ENCODE data around the gene PRKCH.

DNA sequence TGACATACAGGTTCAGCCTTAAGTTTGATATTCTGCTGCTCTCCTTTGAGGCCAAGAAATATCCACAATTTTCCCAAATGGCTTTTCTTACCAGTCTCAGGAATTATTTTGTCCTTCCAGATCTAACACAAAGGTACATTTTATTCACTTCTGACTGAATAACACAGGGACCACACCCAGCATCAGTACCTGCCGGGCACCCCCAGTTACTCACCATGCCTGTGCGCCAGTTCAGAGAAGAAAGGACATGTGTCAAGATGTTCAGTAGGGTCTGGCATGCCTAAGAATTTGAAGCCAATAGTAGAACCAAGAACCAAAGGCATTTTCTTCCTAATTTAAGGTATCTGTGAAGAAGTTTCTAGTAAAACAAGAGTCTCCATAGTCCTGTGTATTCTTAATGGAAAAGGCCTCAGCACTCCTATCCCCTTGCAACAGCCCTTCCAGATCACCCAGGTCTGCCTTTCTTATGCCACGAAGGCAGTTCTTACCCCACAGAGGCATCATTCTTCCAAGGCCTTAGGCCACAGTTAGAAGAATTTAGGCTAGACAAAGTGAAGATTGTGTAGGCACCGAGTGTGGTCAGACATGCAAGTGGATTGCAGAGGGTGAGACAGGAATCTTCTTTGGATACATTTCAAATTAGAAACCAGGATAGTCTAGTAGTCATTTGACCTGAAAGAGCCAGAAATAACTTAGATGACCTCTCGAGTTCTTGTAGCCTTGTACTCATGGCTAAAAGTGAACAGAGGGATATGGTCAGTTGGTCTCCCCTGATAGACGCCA is 233.9 kb downstream of the PRKCH start:
- TF ChIP-seq POLR2A (IDR thresholded peaks at IDR 0.05; ENCODE audit: low read depth, low read length) (no peak), EP300 (IDR thresholded peaks at IDR 0.05; ENCODE audit: borderline replicate concordance in 1 of 2, control insufficient read depth in 1 of 2, low read depth in 2 of 2, low read length in 2 of 2) (no peak), SMARCA5 (IDR thresholded peaks at IDR 0.05) (no peak), JUNB (IDR thresholded peaks at IDR 0.05) (no peak), PBX3 (IDR thresholded peaks at IDR 0.05; ENCODE audit: insufficient replicate concordance, low read depth, low read length) (no peak), SIN3A (IDR thresholded peaks at IDR 0.05; ENCODE audit: low read depth, low read length) (no peak), ASH2L (IDR thresholded peaks at IDR 0.05; ENCODE audit: borderline replicate concordance, low read depth) (no peak), EZH2 (IDR thresholded peaks at IDR 0.05; ENCODE audit: borderline replicate concordance, control insufficient read depth, low read depth, low read length) (no peak), MXI1 (IDR thresholded peaks at IDR 0.05; ENCODE audit: low read depth, low read length) (no peak), EGR1 (IDR thresholded peaks at IDR 0.05; ENCODE audit: borderline replicate concordance in 1 of 2, low read depth in 2 of 2, low read length in 2 of 2) (no peak)
- TF ChIP-seq, protein P1, sequence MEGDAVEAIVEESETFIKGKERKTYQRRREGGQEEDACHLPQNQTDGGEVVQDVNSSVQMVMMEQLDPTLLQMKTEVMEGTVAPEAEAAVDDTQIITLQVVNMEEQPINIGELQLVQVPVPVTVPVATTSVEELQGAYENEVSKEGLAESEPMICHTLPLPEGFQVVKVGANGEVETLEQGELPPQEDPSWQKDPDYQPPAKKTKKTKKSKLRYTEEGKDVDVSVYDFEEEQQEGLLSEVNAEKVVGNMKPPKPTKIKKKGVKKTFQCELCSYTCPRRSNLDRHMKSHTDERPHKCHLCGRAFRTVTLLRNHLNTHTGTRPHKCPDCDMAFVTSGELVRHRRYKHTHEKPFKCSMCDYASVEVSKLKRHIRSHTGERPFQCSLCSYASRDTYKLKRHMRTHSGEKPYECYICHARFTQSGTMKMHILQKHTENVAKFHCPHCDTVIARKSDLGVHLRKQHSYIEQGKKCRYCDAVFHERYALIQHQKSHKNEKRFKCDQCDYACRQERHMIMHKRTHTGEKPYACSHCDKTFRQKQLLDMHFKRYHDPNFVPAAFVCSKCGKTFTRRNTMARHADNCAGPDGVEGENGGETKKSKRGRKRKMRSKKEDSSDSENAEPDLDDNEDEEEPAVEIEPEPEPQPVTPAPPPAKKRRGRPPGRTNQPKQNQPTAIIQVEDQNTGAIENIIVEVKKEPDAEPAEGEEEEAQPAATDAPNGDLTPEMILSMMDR (IDR thresholded peaks at IDR 0.05 in 2 of 3, conservative IDR thresholded peaks at IDR 0.05 in 1 of 3; ENCODE audit: control insufficient read depth in 2 of 3, extremely low read depth in 1 of 3, insufficient read depth in 1 of 3, low read depth in 3 of 3, low read length in 3 of 3), result no peak
- TF ChIP-seq, protein P2, sequence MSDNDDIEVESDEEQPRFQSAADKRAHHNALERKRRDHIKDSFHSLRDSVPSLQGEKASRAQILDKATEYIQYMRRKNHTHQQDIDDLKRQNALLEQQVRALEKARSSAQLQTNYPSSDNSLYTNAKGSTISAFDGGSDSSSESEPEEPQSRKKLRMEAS (IDR thresholded peaks at IDR 0.05; ENCODE audit: low read depth, low read length), result no peak

Measured in GM12878 (cell line).